HEK293 (cell line): ENCODE data around the gene LSM10.

Source experiments
- MZF1 ChIP-seq: fragments of 450-650 bp; formaldehyde crosslinking; IDR thresholded peaks from 2 replicates; pipeline ENCODE4 v1.5.1; 2017; ENCODE audit warnings: missing biosample characterization, missing genetic modification characterization, borderline replicate concordance
- SETDB1 ChIP-seq: IDR thresholded peaks from one replicate; pipeline ENCODE4 v1.6.1; 2017; ENCODE audit warnings: mild to moderate bottlenecking, low read length, moderate library complexity, mixed read lengths; ENCODE audit not compliant: insufficient read length
- ZBTB20 ChIP-seq: fragments of 450-650 bp; formaldehyde crosslinking; IDR thresholded peaks from 2 replicates; pipeline ENCODE4 v1.5.1; 2016; ENCODE audit warnings: missing biosample characterization, missing genetic modification characterization
- ZFP69B ChIP-seq: fragments of 450-650 bp; formaldehyde crosslinking; IDR thresholded peaks from 2 replicates; pipeline ENCODE4 v1.5.1; 2016; ENCODE audit warnings: missing biosample characterization, missing genetic modification characterization
- ZNF274 ChIP-seq, 2 experiments: fragments of 200-500 bp in 1 of 2; fragments of 450-650 bp in 1 of 2; sonication (Bioruptor generic) in 1 of 2; formaldehyde crosslinking in 1 of 2; IDR thresholded peaks; 2 replicates each; pipeline versions ENCODE4 v1.5.1 to v1.6.1; 2014 to 2016; ENCODE audit warnings: borderline replicate concordance in 1 of 2, inconsistent platforms in 1 of 2, low read length in 1 of 2, missing biosample characterization in 1 of 2, missing genetic modification characterization in 1 of 2
- ZNF311 ChIP-seq: fragments of 450-650 bp; formaldehyde crosslinking; IDR thresholded peaks from 2 replicates; pipeline ENCODE4 v1.5.1; 2017; ENCODE audit warnings: missing biosample characterization, missing genetic modification characterization, borderline replicate concordance
- ZNF837 ChIP-seq: fragments of 450-650 bp; formaldehyde crosslinking; IDR thresholded peaks from 2 replicates; pipeline ENCODE4 v1.5.1; 2016; ENCODE audit warnings: missing biosample characterization, missing genetic modification characterization
- TF ChIP-seq, protein P1 (sequence below): fragments of 450-650 bp; formaldehyde crosslinking; IDR thresholded peaks from 2 replicates; pipeline ENCODE4 v1.5.1; 2016; ENCODE audit warnings: missing biosample characterization, missing genetic modification characterization
- TF ChIP-seq, protein P2 (sequence below): fragments of 450-650 bp; formaldehyde crosslinking; IDR thresholded peaks from 2 replicates; pipeline ENCODE4 v1.5.1; 2016; ENCODE audit warnings: missing biosample characterization, missing genetic modification characterization
- TF ChIP-seq, protein P3 (sequence below): sonication (generic); formaldehyde crosslinking; IDR thresholded peaks from 2 replicates; pipeline ENCODE4 v1.8.1; 2022; ENCODE audit warnings: mild to moderate bottlenecking, moderate library complexity, missing genetic modification reagents

DNA sequence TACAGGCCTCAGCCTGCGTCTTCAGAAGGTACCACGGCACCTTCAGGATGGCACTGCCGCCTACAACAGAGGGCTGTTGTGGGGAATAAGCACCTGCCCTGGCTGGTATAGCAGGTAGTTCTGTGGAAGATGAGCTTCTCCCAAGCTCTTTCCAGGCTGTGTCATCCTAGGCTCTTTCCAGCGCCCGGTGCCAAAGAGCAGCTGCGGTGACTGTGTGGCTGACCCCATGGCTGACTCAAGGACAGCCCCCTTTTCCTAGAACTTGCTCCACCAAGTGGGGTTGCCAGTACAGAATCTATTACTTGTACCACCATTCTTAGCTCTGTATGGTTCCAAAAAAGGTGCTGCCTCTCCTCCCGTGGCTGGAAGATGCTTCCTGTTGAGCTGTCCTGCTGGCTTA lies 52.4 kb downstream of the LSM10 start:
- TF ChIP-seq ZNF274 (IDR thresholded peaks at IDR 0.05; ENCODE audit: low read length) (no peak), ZNF274 (tag by site-specific recombination; IDR thresholded peaks at IDR 0.05; ENCODE audit: borderline replicate concordance) (no peak), ZNF837 (tag by site-specific recombination) (no peak), ZNF311 (tag by site-specific recombination) (no peak), MZF1 (tag by site-specific recombination) (no peak), SETDB1 (no peak), ZFP69B (tag by site-specific recombination) (no peak), ZBTB20 (tag by site-specific recombination) (no peak)
- TF ChIP-seq, protein P1, sequence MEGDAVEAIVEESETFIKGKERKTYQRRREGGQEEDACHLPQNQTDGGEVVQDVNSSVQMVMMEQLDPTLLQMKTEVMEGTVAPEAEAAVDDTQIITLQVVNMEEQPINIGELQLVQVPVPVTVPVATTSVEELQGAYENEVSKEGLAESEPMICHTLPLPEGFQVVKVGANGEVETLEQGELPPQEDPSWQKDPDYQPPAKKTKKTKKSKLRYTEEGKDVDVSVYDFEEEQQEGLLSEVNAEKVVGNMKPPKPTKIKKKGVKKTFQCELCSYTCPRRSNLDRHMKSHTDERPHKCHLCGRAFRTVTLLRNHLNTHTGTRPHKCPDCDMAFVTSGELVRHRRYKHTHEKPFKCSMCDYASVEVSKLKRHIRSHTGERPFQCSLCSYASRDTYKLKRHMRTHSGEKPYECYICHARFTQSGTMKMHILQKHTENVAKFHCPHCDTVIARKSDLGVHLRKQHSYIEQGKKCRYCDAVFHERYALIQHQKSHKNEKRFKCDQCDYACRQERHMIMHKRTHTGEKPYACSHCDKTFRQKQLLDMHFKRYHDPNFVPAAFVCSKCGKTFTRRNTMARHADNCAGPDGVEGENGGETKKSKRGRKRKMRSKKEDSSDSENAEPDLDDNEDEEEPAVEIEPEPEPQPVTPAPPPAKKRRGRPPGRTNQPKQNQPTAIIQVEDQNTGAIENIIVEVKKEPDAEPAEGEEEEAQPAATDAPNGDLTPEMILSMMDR (tag by site-specific recombination): no peak
- TF ChIP-seq, protein P2, sequence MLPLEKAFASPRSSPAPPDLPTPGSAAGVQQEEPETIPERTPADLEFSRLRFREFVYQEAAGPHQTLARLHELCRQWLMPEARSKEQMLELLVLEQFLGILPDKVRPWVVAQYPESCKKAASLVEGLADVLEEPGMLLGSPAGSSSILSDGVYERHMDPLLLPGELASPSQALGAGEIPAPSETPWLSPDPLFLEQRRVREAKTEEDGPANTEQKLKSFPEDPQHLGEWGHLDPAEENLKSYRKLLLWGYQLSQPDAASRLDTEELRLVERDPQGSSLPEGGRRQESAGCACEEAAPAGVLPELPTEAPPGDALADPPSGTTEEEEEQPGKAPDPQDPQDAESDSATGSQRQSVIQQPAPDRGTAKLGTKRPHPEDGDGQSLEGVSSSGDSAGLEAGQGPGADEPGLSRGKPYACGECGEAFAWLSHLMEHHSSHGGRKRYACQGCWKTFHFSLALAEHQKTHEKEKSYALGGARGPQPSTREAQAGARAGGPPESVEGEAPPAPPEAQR (tag by site-specific recombination): no peak
- TF ChIP-seq, protein P3, sequence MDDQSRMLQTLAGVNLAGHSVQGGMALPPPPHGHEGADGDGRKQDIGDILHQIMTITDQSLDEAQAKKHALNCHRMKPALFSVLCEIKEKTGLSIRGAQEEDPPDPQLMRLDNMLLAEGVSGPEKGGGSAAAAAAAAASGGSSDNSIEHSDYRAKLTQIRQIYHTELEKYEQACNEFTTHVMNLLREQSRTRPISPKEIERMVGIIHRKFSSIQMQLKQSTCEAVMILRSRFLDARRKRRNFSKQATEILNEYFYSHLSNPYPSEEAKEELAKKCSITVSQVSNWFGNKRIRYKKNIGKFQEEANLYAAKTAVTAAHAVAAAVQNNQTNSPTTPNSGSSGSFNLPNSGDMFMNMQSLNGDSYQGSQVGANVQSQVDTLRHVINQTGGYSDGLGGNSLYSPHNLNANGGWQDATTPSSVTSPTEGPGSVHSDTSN: no peak
